ENCODE data around the gene CFD.
A peak's percentile ranks its signal among the peaks of the same experiment; 100 is the strongest.

CFD gene

DNA sequence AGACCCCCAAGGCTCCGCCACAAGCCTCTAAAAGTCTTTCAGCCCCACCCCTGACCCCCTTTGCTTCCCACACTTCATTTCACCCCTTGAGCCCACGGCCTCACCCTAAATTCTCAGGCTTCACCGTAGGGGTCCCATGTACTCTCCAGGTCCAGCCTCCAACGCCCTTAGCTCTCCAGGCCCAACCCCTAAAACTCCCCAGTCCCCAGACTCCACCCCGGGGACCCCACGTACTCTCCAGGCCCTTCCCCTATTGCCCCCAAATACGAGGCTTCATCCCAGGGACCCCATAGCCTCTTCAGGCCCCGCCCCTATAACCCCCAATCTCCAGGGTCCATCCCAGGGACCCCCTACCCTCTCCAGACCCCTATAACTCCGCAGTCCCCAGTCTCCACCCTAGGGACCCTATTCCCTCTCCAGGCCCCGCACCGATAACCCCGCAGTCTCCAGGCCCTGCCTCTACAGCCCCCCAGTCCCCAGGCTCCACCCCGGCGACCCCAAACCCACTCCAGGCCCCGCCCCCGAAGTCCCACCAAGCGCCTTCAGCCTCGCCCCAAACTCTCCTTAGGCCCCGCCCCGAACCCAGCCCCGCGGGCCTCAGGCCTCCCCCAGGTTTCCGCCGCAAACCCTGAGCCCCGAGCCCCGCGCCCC is 32.9 kb downstream of the CFD start:
- peak; percentile 26 for DNase-seq

- DNase-seq = peak; percentile 97
These were observed 33.6 kb downstream of the CFD start, which contains the start of the genes MED16 and RNU6-9 for GRCh38 chr19:892894-893689. MED16 (minus strand) TSS chr19:893187; CDS start chr19:891131, 2,056 bp downstream. RNU6-9 (plus strand) TSS chr19:893484.

DNA sequence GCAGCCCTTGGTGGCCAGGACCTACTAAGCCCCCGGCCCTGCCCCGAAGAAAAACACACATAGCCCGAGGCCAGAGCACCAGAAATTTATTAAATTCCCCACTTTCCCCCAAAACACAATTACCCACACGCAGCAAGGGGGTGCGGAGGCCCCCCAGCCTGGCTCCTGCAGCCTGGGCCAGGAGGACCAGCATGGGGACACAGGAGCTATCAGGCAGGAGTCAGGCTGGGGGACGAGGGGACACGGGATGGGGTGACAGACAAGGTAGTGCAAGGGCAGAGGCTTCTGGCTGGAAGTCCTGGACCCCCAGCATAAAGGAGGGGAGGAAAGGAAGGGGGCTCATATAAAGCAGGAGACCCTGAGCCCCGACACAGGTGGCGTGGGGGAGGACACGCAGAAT is 37.0 kb downstream of the CFD start:
- DNase-seq = no peak

- no peak for DNase-seq
These were observed 37.5 kb downstream of the CFD start for GRCh38 chr19:896999-897398.

DNA sequence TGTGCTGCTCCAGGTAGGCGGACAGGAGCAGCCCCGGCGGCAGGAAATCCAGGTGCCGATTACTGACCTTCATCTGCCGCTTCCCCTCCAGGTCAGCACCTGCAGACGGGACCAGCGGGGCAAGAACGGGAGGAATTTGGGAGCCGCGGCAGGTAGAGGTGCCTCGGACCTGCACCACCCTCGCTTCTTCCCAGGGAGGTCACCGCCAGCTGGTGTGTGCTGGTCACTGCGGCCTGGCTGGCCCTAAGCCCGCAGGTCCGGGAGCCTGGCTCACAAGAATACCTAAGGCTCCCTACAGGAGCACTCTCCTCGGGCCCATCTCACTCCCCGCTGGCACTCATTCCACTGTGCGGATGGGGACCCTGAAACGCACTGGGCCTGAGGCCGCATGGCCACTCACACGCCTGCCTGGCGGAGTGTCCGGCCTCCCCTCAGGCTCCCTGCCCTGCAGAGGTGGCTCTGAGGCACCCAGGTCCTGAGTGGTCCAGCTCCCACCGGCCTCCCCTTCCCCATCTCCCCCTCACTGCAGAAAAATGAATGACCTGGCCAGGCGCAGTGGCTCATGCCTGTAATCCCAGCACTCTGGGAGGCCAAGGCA is 38.1 kb downstream of the CFD start:
- no peak for DNase-seq

DNA sequence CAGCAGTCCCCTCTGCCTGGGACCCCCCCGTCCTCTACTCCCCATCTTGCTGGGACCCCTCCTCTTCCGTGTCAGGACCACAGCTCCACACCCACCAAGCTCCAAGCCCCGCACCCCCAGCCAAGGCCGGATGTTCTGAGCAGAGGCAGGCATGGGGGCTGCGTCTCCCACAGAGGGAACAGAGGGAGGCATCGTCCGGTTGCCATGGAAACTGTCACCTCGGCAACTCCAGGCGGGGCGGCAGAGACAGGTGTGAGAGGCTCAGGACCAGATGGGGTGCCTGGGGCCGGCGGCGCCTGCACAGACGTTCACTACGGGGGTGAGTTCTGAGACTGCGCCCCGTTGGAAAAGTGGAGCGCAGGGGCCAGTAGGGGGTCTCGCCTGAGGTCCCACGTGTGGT is 39.2 kb downstream of the CFD start:
- DNase-seq = no peak

DNA sequence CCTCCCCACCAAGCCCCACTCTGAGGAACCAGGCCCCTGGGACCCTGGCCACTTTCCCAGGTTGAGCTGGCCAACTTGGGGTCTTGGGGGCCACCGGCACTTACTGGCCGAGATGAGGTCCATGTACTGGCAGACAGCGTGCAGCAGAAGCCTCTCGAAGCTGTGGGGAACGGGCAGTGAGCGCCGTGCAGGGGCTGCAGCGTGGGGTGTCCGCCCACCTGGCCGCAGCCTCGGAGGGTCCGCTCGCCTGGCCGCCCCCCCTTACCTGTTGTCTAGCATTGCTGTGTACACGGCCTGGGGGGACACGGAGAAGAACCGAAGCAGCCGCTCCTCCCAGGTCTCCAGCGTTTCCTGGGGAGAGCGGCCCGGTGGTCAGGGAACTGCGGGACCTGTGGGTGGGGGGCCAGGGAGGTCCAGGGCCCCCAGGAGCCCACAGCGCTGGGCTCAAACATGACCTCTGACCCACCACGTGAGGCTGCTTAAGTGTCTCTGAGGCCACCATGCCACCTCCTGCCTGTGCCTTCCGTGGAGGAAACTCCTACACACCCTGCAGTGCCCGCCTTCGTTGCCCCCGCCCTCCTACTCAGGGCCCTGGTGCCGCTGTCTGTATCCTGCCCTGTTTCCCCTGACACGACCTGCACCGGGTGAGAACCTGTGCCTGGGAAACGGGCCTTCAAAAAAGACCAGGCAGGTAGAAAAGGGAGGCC is 40.0 kb downstream of the CFD start:
- DNase-seq = no peak

DNA sequence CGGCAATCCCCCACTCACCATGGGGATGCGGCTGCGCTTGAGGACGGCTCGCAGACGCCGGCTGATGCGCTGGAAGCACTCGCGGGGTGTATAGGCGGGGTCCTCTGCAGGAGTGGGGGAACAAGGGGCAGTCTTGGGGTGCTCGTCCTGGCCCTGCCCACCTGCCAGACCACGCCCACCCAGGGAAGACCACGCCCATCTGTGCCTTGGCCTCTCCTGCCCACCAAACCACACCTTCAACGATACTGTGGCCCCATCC is 40.5 kb downstream of the CFD start:
- DNase-seq = no peak

- DNase-seq = no peak
These were observed 41.0 kb downstream of the CFD start for GRCh38 chr19:900302-901111.

DNA sequence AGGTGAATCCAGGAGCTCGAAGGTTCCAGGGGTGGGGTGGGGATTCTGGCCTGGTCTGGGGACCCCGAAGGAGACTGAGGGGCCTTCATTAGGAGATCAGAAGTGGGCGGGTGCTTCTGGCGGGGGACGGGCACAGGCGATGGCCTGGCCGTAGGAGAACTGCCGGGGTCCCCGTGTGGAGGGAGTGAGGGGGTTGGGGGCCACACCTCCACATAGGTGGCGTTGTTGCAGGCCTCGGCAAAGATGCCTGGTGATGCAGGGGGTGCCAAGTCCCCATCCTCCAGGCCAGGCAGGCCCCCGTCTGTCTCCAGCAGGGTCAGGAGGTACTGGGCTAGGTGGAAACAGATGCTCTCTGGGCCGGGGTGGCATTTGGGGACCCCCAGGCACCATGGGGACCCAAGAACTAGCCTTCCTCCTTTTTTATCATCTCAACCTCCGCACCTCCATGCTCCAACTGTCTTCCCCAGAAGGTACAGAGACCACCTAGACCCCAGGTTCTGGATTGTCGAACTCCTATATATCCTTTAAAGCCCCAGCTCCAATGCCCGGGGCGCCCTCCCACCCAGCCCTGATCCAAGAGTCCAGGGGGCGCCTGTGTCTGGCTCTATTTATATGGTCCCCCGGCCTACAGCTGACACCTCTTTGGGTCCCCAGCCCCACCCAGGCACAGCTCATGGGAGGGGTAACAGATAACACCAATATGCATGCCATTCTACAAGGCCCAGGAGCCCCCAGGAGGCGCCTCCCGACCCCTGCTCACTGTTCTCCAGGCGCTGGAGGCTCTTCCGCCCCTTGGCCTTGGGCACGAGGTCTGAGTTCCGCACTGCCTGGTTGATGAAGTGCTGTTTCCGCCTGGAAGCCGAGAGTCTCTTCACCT is 42.0 kb downstream of the CFD start:
- no peak for DNase-seq

- DNase-seq = no peak
These were observed 42.6 kb downstream of the CFD start for GRCh38 chr19:902093-902370.

DNA sequence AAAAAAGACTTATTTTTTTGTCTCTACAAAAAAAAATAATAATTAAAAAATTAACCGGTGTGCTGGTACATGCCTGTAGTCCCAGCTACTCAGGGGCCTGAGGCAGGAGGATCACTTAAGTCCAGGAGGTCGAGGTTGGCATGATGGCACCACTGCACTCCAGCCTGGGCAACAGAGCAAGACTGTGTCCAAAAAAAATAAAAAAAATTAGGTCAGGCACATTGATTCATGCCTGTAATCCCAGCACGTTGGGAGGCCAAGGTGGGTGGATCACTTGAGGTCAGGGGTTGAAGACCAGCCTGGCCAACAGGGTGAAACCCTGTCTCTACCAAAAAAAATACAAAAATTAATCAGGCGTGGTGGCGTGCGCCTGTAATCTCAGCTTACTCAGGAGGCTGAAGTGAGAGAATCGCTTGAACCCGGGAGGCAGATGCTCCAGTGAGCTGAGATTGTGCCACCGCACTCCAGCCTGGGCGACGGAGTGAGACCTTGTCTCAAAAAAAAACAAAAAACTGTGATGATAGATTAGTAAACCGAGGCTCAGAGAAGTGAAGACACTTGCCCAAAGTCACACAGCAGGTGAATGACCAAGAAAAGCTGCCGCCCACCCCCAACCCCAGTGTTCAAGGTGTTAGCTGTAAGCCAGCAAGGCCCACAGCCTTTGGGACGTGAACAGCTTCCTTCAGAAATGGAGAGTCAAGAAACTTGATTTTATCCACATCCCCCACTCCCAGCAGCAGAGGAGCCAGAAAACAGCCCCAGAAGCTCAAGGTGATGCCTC is 43.2 kb downstream of the CFD start:
- DNase-seq = no peak

- DNase-seq = no peak
These were observed 43.9 kb downstream of the CFD start for GRCh38 chr19:903266-903797.

DNA sequence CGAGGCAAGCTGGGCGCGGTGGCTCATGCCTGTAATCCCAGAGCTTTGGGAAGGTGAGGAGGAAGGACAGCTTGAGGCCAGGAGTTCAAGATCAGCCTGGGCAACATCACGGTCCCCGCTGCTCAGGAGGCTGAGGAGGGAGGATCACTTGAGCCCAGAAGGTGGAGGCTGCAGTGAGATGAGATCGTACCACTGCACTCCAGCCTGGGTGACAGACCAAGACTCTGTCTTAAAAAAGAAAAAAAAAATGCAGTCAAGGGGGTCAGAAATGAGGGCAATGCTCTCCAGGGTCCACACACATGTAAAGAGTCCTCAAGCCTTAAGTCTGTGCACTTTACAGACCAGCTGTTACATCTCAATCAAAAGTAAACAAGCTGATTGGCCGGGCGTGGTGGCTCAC is 45.1 kb downstream of the CFD start:
- DNase-seq = no peak

- DNase-seq = no peak
These were observed 47.0 kb downstream of the CFD start for GRCh38 chr19:906480-906879.

- DNase-seq = no peak
These were observed 47.9 kb downstream of the CFD start for GRCh38 chr19:907183-907853.

GRCh38 chr19:911197-912033 is 52.0 kb downstream of the CFD start:
- no peak for DNase-seq

DNA sequence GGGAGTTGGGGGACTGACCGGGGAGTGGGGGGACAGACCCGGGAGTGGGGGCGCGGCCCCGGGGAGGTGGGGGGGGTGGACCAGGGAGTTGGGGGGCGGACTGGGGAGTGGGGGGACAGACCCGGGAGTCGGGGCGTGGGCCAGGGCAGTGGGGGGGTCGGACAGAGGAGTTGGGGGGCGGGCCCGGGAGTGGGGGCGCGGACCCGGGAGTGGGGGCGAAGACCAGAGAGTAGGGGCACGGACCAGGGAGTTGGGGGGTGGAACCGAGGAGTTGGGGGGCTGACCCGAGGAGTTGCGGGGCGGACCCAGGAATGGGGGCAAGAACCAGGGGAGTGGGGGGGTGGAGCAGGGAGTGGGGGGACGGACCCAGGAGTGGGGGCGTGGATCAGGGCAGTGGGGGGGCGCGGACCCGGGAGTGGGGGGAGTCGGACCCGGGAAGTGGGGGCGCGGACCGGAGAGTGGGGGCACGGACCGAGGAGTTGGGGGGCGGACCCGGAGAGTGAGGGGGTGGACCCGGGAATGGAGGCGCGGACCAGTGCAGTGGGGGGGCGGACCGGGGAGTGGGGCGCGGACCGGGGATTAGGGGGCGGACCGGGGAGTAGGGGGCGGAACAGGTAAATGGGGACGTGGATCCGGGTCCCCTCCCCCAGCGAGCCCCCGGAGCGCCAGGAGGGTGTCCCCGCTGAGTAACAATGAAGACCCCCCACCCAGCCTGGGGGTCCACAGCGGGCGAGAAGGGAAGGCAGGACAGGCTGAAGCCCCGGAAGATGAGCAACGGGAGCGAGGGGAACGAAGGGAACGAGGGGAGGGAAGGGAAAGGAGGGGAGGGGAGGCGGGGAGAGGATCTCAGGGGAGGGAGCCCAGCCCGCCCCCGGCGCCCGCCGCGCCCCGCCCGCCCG is 53.0 kb downstream of the CFD start:
- no peak for DNase-seq
